Panc1 (cell line): ENCODE measurements around the gene BABAM2. TPM values are rescaled to one million over a fixed set of nuclear protein-coding genes. Genes with fewer than 3 reads are reported as not detected.

Experiments
- ATAC-seq: fragments of 200-7000 bp; cut with Tn5 transposase; 2 replicates; pipeline ENCODE4 v1.9.1; 2020; ENCODE audit warnings: mild to moderate bottlenecking, moderate library complexity
- BruUV-seq: library from RNA; stranded (reverse); fragments of 400-500 nt; replicated peaks from 2 replicates; lab custom pipeline; 2021; lab: Mats Ljungman, UMichigan
- CTCF ChIA-PET: fragments of 300-600 bp; sonication (Branson Sonifier 250); formaldehyde crosslinking; loops from one replicate; lab custom pipeline; 2022; ENCODE audit warnings: antibody characterized with exemption; lab: Charles Lee
- POLR2A ChIA-PET: fragments of 300-600 bp; sonication (Branson Sonifier 250); formaldehyde crosslinking; loops from one replicate; lab custom pipeline; 2022; ENCODE audit warnings: antibody characterized with exemption; lab: Charles Lee
- DNase-seq: peaks from one replicate; pipeline ENCODE4 v3.0.0-alpha.2; 2010; ENCODE audit warnings: low read depth, low spot score
- H3K27ac ChIP-seq: 2 replicates; pipeline ENCODE4 v1.5.1; 2011; ENCODE audit warnings: mild to moderate bottlenecking, low read length, inconsistent platforms
- H3K27me3 ChIP-seq: fragments of 200-500 bp; sonication (Bioruptor generic); 2 replicates; pipeline ENCODE4 v1.6.0; 2014; ENCODE audit warnings: low read length, inconsistent platforms; ENCODE audit not compliant: control insufficient read depth, insufficient read depth
- H3K36me3 ChIP-seq: fragments of 200-500 bp; sonication (Bioruptor generic); 2 replicates; pipeline ENCODE4 v1.5.1; 2014; ENCODE audit warnings: inconsistent platforms, mild to moderate bottlenecking, low read length, moderate library complexity; ENCODE audit not compliant: control insufficient read depth, insufficient read depth
- H3K4me1 ChIP-seq: 2 replicates; pipeline ENCODE4 v1.5.1; 2011; ENCODE audit warnings: inconsistent platforms, mild to moderate bottlenecking, low read length, moderate library complexity; ENCODE audit not compliant: control insufficient read depth, insufficient read depth
- H3K4me3 ChIP-seq, 2 experiments: 2 replicates each; pipeline ENCODE4 v1.5.1; 2011 to 2012; ENCODE audit warnings: low read depth in 2 of 2, low read length in 2 of 2, mild to moderate bottlenecking in 2 of 2, inconsistent platforms in 1 of 2, moderate library complexity in 1 of 2
- H3K9me3 ChIP-seq: fragments of 200-500 bp; sonication (Bioruptor generic); 2 replicates; pipeline ENCODE4 v1.5.1; 2014; ENCODE audit warnings: low read depth, mild to moderate bottlenecking, inconsistent platforms, low read length, moderate library complexity; ENCODE audit not compliant: control insufficient read depth, insufficient read depth
- POLR2AphosphoS5 ChIP-seq: IDR thresholded peaks from 2 replicates; pipeline ENCODE4 v1.6.1; 2012; ENCODE audit warnings: mild to moderate bottlenecking, low read depth, low read length, moderate library complexity
- REST ChIP-seq, 2 experiments: IDR thresholded peaks; 2 replicates each; pipeline ENCODE4 v1.6.1; 2011 to 2012; ENCODE audit warnings: low read depth in 2 of 2, control low read depth in 1 of 2, low read length in 1 of 2, mild to moderate bottlenecking in 1 of 2, moderate library complexity in 1 of 2; ENCODE audit not compliant: insufficient read depth in 1 of 2
- SIN3A ChIP-seq: IDR thresholded peaks from 2 replicates; pipeline ENCODE4 v1.6.1; 2012; ENCODE audit warnings: low read depth, mild to moderate bottlenecking, low read length, moderate library complexity, borderline replicate concordance; ENCODE audit not compliant: insufficient read depth
- TCF7L2 ChIP-seq: IDR thresholded peaks from 2 replicates; pipeline ENCODE4 v1.6.1; 2011; ENCODE audit warnings: mild to moderate bottlenecking, low read depth, low read length, inconsistent platforms
- in situ Hi-C: cut with HindIII; loops from 2 replicates; pipeline ENCODE4 v1.10.0; 2016; ENCODE audit warnings: low sequenced_read_pairs, low pct_unique_long_range_greater_than_20kb
- intact Hi-C: fragments of 100-400 bp; cut with micrococcal nuclease; formaldehyde crosslinking; loops from one replicate; pipeline ENCODE4 v1.10.0; 2022; ENCODE audit not compliant: unreplicated experiment
- total RNA-seq: library from RNA; stranded (reverse); gene quantifications from one replicate; pipeline ENCODE4 v1.2.1, GENCODE V29; 2021; ENCODE audit not compliant: unreplicated experiment
- TF ChIP-seq, protein P1 (sequence below): fragments of 450-650 bp; IDR thresholded peaks from 2 replicates; pipeline ENCODE4 v1.5.1; 2017; ENCODE audit warnings: mild to moderate bottlenecking

BABAM2 gene
- total RNA-seq, 1 experiment from 2014 or later: 31.2 TPM

GRCh38 chr2:28357055-28357454 lies 466.5 kb downstream of the BABAM2 start:
- TF ChIP-seq, protein P1, sequence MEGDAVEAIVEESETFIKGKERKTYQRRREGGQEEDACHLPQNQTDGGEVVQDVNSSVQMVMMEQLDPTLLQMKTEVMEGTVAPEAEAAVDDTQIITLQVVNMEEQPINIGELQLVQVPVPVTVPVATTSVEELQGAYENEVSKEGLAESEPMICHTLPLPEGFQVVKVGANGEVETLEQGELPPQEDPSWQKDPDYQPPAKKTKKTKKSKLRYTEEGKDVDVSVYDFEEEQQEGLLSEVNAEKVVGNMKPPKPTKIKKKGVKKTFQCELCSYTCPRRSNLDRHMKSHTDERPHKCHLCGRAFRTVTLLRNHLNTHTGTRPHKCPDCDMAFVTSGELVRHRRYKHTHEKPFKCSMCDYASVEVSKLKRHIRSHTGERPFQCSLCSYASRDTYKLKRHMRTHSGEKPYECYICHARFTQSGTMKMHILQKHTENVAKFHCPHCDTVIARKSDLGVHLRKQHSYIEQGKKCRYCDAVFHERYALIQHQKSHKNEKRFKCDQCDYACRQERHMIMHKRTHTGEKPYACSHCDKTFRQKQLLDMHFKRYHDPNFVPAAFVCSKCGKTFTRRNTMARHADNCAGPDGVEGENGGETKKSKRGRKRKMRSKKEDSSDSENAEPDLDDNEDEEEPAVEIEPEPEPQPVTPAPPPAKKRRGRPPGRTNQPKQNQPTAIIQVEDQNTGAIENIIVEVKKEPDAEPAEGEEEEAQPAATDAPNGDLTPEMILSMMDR: no peak
- no peak for TF ChIP-seq TCF7L2
- DNase-seq (no peak), ATAC-seq (no peak)
- POLR2A ChIA-PET: interaction anchor here (0.6 to 0.7 kb wide), 2 partner anchors 596 to 633 kb away, joined by 6 to 7 read pairs; no protein-coding TSS in a partner anchor
- H3K4me1 ChIP-seq: no peaks in the 10 kb centered on the region; the same call in 1 of the 2 replicates
- no peaks in the 10 kb centered on the region for H3K9me3 ChIP-seq
- no TSS peak for BruUV-seq
- no peaks in the 10 kb centered on the region for H3K27me3 ChIP-seq
- CTCF ChIA-PET: no interaction called here
- in situ Hi-C loops: no loop called here
- H3K27ac ChIP-seq: no peak overlapping the region
- intact Hi-C loops: no loop called here
- H3K36me3 ChIP-seq: no peaks in the 10 kb centered on the region
- no peak overlapping the region for H3K4me3 ChIP-seq

DNA sequence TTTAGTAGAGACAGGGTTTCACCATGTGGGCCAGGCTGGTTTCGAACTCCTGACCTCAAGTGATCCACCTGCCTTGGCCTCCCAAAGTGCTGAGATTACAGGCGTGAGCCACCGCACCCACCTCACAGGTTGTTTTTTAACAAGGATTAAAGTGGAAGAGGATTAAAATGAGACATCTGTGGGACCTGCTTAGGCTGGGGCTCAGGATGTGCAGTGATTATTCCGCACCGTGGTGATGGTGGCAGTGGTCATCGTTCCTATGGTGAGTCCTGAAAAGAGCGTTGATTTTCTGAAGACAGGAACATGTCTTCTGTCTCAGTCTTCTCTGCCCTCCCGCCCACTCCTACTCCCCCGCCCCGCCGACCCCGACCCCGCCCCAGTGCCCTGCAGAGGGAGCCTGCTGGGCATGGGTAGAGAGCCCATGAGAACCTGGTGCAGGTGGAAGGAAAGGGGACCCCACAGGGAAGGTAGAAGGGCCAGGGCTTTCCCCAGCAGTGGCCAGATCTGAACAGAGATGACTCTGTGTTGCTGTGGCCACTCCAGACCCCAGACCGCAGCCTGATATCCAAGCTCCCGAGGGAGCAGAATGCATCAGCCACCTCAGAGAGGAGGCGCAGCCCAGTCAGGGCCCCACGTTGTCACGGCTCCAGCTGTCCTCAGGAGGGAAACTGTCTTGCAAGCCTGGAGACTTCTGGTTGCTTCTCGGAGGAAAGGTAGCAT lies 467.6 kb downstream of the BABAM2 start:
- in situ Hi-C loops: no loop called here
- intact Hi-C loops: no loop called here
- CTCF ChIA-PET: no interaction called here

DNA sequence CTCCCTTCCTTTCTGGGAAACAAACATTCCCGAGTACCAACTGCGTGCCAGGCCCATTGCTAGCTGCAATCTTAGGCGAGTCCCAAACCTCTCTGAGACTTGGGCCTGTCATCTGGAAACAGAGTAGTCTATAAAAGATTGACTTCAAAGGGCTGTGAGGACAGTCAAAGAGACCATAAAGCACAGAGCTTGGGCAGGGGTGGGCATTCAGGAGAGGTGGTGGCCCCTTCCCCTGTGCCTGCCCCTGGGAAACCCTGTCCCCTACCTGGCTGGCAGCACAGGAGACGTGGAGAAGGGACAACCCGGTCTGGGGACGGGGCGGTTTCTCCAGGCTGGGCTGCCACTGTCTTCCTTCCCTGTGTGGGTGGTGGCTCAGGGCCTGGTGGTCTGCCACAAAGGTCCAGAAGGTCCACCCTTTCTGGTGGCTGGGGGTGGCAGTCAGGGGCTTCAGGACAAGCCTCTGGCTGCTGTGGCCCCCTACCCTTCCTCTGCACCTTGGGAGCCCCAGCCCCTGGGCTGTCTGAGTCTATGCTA lies 468.2 kb downstream of the BABAM2 start:
- H3K4me1 ChIP-seq: no peaks in the 10 kb centered on the region; the same call in 1 of the 2 replicates
- no peaks in the 10 kb centered on the region for H3K9me3 ChIP-seq
- H3K36me3 ChIP-seq: no peaks in the 10 kb centered on the region
- no peak overlapping the region for H3K4me3 ChIP-seq
- ChIA-PET POLR2A (interaction anchor here (1.1 kb wide), 1 partner anchor 26 kb away, joined by 3 read pairs; no protein-coding TSS in a partner anchor), CTCF (no interaction called here)
- 0 out of 2 replicates have a peak, but pooled peaks have one; percentile 2 for ATAC-seq
- in situ Hi-C loops: no loop called here
- no peak for TF ChIP-seq REST (IDR thresholded peaks at IDR 0.05; ENCODE audit: insufficient read depth in 1 of 2, low read depth in 2 of 2, low read length in 1 of 2)
- TF ChIP-seq SIN3A: no peak
- TF ChIP-seq TCF7L2: no peak
- TF ChIP-seq POLR2AphosphoS5: no peak
- TF ChIP-seq, protein P1: no peak
- H3K27ac ChIP-seq: 0 out of 2 replicates have a peak overlapping the region, but pooled peaks have one; percentile 39
- H3K27me3 ChIP-seq: no peaks in the 10 kb centered on the region
- no TSS peak for BruUV-seq
- intact Hi-C loops: no loop called here
- DNase-seq: no peak

More for the DNA sequence above, 467.6 kb downstream of the BABAM2 start:
- no peak overlapping the region for H3K4me3 ChIP-seq
- POLR2A ChIA-PET: interaction anchor here (1.1 kb wide), 1 partner anchor 26 kb away, joined by 3 read pairs; no protein-coding TSS in a partner anchor
- no TSS peak for BruUV-seq
- ATAC-seq (no peak), DNase-seq (no peak)
- H3K9me3 ChIP-seq: no peaks in the 10 kb centered on the region
- H3K27me3 ChIP-seq: no peaks in the 10 kb centered on the region
- TF ChIP-seq, protein P1: no peak
- TF ChIP-seq SIN3A (no peak), POLR2AphosphoS5 (no peak), TCF7L2 (no peak)
- H3K4me1 ChIP-seq: no peaks in the 10 kb centered on the region; the same call in 1 of the 2 replicates
- H3K27ac ChIP-seq: no peak overlapping the region
- H3K36me3 ChIP-seq: no peaks in the 10 kb centered on the region
